GM10266 (cell line): ENCODE measurements around the gene LRMDA.

Experiments used
- DNase-seq: peaks from one replicate; pipeline ENCODE4 v3.0.0; 2012; ENCODE audit errors: extremely low spot score
- CTCF ChIP-seq: IDR thresholded peaks from 2 replicates; pipeline ENCODE4 v1.5.1; 2012; ENCODE audit warnings: mild to moderate bottlenecking, low read depth; ENCODE audit not compliant: control insufficient read depth, insufficient read depth; ENCODE audit errors: missing control alignments

LRMDA gene

GRCh38 chr10:76318211-76318610, 886.8 kb downstream of the LRMDA start:
- TF ChIP-seq CTCF = no peak
- no peak for DNase-seq

GRCh38 chr10:76319661-76320060, 888.2 kb downstream of the LRMDA start:
- TF ChIP-seq CTCF = no peak
- no peak for DNase-seq

GRCh38 chr10:76324283-76324682, 892.9 kb downstream of the LRMDA start:
- no peak for TF ChIP-seq CTCF
- DNase-seq = no peak

- no peak for DNase-seq
- no peak for TF ChIP-seq CTCF
Measured at GRCh38 chr10:76327441-76327840, 896.0 kb downstream of the LRMDA start.

GRCh38 chr10:76328348-76328747, 896.9 kb downstream of the LRMDA start:
- DNase-seq = no peak
- TF ChIP-seq CTCF = no peak

- DNase-seq = no peak
- TF ChIP-seq CTCF = no peak
Measured at GRCh38 chr10:76329891-76330575, 898.6 kb downstream of the LRMDA start.

- TF ChIP-seq CTCF = no peak
- DNase-seq = no peak
Measured at GRCh38 chr10:76331742-76332141, 900.3 kb downstream of the LRMDA start.
